NB4 (cell line): ENCODE data around the gene SAMD10.

Experiments used
- DNase-seq: peaks from one replicate; pipeline ENCODE4 v3.0.0; 2010; ENCODE audit warnings: low read depth
- H3K4me3 ChIP-seq: one replicate; pipeline ENCODE4 v1.5.1; 2011; ENCODE audit warnings: mild to moderate bottlenecking, low read depth, low read length, moderate library complexity
- CTCF ChIP-seq: IDR thresholded peaks from one replicate; pipeline ENCODE4 v1.5.1; 2012; ENCODE audit warnings: low read depth, low read length
- MAX ChIP-seq: IDR thresholded peaks from 2 replicates; pipeline ENCODE4 v1.6.1; 2011; ENCODE audit warnings: low read depth, low read length
- MYC ChIP-seq: IDR thresholded peaks from 2 replicates; pipeline ENCODE4 v1.6.1; 2011; ENCODE audit warnings: low read depth, low read length
- POLR2A ChIP-seq: IDR thresholded peaks from 2 replicates; pipeline ENCODE4 v1.6.1; 2011; ENCODE audit warnings: mild to moderate bottlenecking; ENCODE audit not compliant: insufficient read length; ENCODE audit errors: extremely low read depth

SAMD10 gene

GRCh38 chr20:64010711-64011237 is 31.3 kb upstream of the SAMD10 start:
- H3K4me3 ChIP-seq: no peak overlapping the region
- no peak for TF ChIP-seq MAX
- no peak for TF ChIP-seq MYC
- no peak for TF ChIP-seq POLR2A
- TF ChIP-seq CTCF: no peak
- no peak for DNase-seq

GRCh38 chr20:64009811-64010387 is 30.5 kb upstream of the SAMD10 start:
- H3K4me3 ChIP-seq: no peak overlapping the region
- no peak for TF ChIP-seq MYC
- TF ChIP-seq CTCF: no peak
- no peak for TF ChIP-seq MAX
- no peak for TF ChIP-seq POLR2A
- DNase-seq: no peak

- TF ChIP-seq POLR2A (no peak), CTCF (no peak), MAX (no peak), MYC (no peak)
- DNase-seq: no peak
- no peak overlapping the region for H3K4me3 ChIP-seq
Observed at GRCh38 chr20:64006902-64007301, 27.5 kb upstream of the SAMD10 start.

GRCh38 chr20:64006490-64006889 is 27.0 kb upstream of the SAMD10 start:
- TF ChIP-seq POLR2A (no peak), MAX (no peak), CTCF (no peak), MYC (no peak)
- no peak overlapping the region for H3K4me3 ChIP-seq
- DNase-seq: no peak

- H3K4me3 ChIP-seq: no peak overlapping the region
- DNase-seq: peak; percentile 25
- TF ChIP-seq MYC: no peak
- no peak for TF ChIP-seq POLR2A
- no peak for TF ChIP-seq CTCF
- no peak for TF ChIP-seq MAX
Observed at GRCh38 chr20:64005394-64005793, 26.0 kb upstream of the SAMD10 start.
